HG03571 (cell line): ENCODE data around the gene KCNJ13.
"Not testable (repeated sequence)": the region's sequence is repeated elsewhere in the genome, so short reads cannot be mapped to it uniquely, and the experiment has no call there.

Experiments
- ATAC-seq: cut with Tn5 transposase; IDR thresholded peaks from one replicate; pipeline ENCODE4 v1.9.1; 2021; ENCODE audit not compliant: unreplicated experiment

The KCNJ13 gene

DNA sequence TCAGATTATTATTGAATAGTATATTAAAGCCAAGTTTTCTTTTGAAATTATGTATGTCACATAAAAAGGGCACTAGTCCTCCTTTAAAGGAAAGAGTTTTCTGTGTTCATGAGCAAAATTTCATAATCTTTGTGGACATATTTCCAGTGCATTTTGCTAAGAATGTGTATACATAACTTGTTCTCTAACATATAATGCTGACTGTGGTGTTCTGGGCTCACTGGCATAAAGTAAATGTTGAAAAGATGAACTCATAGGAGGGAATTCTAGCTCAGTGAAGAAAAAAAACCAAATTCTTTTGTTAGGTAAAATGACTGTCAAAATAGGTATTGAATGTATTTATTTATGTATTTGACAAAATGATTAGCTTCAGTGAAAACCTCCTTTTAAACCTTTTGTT lies 6.2 kb downstream of the KCNJ13 start:
- no peak for ATAC-seq

DNA sequence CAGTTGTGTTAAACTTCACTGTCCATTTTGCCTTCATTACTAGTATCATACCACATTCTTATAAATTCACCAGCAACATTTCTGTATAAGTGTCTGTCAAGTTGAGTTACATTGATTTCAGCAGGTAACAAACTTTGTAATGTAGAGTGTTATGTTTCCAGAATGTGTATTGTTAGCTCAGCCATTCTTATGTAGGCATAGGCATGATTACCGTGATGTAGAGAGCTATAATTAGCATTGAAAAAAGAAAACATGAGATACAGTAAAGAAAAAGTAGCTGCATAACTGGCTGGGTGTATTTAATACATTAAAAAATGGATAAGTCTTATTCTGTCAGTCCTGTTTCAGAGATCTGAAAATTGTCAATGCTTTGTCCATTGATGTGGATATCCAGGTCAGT lies 8.5 kb downstream of the KCNJ13 start:
- ATAC-seq = no peak

- ATAC-seq = no peak
Measured at GRCh38 chr2:232761301-232761907, 15.0 kb downstream of the KCNJ13 start.

- no peak for ATAC-seq
Measured at GRCh38 chr2:232757905-232758304, 18.5 kb downstream of the KCNJ13 start.

GRCh38 chr2:232750135-232750671 lies 26.2 kb downstream of the KCNJ13 start:
- no peak for ATAC-seq

- no peak for ATAC-seq
Measured at GRCh38 chr2:232749331-232749730, 27.0 kb downstream of the KCNJ13 start.

GRCh38 chr2:232748038-232748437 lies 28.3 kb downstream of the KCNJ13 start:
- no peak for ATAC-seq

DNA sequence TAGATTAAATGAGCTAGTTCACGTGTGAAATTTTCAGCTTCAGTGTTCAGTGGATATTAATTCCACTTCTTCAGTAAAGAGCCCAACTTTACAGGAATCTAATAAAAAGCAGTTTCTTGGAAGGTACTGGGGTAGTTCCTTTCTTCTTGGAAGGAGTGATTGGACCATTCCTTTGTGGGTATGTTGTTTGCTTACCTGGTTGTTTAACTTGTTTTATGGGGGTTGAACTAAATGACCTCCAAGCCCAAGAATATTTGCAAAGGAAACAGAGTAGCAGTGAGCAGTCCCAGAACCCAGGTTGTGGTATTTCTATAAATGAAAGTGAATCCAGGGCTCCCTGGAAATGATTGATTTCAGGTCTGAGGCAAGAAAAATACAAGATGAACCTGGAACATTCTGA lies 31.4 kb downstream of the KCNJ13 start:
- no peak for ATAC-seq

DNA sequence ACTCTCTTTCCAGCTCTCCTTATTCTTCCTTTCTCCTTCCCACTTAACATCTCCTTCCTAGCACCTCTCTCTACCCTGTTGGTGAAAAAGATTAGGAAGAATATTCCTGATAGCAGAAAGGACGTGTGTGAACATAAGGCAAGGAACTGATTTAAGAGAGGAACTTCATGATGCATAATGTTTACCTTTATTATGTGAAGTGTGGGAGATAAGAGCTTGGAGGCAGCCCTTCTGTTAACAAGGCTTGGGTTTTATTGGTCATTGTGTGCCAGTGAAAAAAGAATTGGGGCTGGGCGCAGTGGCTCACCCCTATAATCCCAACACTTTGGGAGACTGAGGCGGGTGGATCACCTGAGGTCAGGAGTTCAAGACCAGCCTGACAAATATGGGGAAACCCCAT lies 34.4 kb downstream of the KCNJ13 start:
- ATAC-seq = no peak

DNA sequence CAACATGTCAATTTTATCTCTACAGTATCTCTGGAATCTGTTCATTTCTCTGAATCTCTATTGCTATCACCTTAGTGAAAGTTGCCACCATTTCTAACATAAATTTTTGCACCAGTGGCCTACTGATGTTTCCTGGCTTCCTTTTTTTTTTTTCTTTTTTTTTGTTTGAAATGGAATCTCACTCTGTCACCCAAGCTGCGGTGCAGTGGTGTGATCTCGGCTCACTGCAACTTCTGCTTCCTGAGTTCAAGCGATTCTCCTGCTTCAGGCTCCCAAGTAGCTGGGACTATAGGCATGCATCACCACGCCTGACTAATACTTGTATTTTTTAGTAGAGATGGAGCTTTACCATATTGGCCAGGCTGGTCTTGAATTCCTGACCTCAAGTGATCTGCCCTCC lies 35.1 kb downstream of the KCNJ13 start:
- ATAC-seq = no peak

GRCh38 chr2:232731470-232731869 lies 44.9 kb downstream of the KCNJ13 start:
- ATAC-seq = no peak

DNA sequence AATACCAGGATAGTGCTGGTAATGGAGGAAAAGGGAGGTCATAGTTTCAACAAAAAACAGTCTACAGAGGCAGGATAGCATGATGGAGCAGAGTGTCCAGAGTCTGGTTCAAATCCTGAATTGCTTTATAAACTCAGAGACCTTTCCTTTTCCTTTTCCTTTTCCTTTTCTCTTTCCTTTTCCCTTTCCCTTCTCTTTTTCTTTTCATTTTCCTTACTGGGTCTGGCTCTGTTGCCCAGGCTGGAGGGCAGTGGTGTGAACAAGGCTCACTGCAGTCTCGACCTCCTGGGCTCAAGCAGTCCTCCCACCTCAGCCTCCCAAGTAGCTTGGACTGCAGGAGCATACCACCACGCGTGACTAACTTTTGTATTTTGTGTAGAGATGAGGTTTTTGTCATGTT lies 47.6 kb downstream of the KCNJ13 start:
- ATAC-seq = no peak

DNA sequence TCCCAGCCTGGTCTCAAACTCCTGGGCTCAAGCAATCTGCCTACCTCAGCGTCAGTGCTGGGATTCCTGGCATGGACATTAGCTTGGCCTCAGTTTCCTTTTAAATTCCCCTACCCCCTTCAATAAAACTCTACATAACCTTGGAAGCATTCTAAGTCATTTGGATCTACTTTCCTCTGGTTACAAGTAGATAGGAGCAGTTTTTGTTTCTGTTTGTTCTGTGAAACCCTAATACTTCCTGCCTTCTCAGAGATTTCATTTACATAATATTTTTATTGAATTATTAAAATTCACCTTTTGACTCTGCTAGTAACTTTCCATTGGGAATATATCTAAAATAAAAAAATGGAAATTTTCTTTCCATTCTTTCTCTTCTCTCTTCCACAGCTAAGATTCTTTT lies 53.3 kb downstream of the KCNJ13 start:
- ATAC-seq = no peak

- ATAC-seq = no peak
Measured at GRCh38 chr2:232721882-232722281, 54.5 kb downstream of the KCNJ13 start.

GRCh38 chr2:232721261-232721660 lies 55.1 kb downstream of the KCNJ13 start:
- no peak for ATAC-seq

GRCh38 chr2:232720056-232720455 lies 56.3 kb downstream of the KCNJ13 start:
- ATAC-seq = not testable (repeated sequence)
